OCI-LY1 (cell line): ENCODE results near the gene PTPRG.

Experiments used
- EZH2 ChIP-seq: fragments of 200-600 bp; sonication (generic), shearing (Covaris generic); IDR thresholded peaks from 2 replicates; pipeline ENCODE4 v1.8.0; 2017; ENCODE audit warnings: borderline replicate concordance, mixed run types, mild to moderate bottlenecking, antibody characterized with exemption, low read length, moderate library complexity, mixed read lengths
- TF ChIP-seq, protein P1 (sequence below): fragments of 200-600 bp; sonication (generic), shearing (Covaris generic); IDR thresholded peaks from 2 replicates; pipeline ENCODE4 v1.5.1; 2017; ENCODE audit warnings: mild to moderate bottlenecking, antibody characterized with exemption, low read length, moderate library complexity, mixed read lengths

DNA sequence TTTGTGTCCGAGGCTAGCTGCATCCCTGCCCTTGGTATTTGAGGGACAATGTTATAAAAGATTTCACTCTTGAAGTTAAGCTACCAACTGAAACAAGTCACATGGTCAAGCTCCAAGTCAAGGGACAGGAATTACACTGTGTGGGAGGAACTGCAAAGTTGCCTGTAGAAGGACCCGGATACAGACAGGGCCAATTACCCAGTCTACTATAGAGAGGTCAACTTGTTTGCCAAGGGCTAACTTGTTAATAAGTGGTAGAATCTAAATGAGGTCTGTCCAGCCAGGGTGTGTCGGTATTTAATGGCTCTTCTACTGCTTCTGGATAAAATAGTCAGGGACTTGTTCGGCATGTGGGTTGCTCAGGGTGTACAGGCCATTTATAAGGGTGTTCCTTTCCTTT lies 55.7 kb downstream of the PTPRG start:
- TF ChIP-seq EZH2: no peak
- TF ChIP-seq, protein P1, sequence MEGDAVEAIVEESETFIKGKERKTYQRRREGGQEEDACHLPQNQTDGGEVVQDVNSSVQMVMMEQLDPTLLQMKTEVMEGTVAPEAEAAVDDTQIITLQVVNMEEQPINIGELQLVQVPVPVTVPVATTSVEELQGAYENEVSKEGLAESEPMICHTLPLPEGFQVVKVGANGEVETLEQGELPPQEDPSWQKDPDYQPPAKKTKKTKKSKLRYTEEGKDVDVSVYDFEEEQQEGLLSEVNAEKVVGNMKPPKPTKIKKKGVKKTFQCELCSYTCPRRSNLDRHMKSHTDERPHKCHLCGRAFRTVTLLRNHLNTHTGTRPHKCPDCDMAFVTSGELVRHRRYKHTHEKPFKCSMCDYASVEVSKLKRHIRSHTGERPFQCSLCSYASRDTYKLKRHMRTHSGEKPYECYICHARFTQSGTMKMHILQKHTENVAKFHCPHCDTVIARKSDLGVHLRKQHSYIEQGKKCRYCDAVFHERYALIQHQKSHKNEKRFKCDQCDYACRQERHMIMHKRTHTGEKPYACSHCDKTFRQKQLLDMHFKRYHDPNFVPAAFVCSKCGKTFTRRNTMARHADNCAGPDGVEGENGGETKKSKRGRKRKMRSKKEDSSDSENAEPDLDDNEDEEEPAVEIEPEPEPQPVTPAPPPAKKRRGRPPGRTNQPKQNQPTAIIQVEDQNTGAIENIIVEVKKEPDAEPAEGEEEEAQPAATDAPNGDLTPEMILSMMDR: no peak
